PC-3 (cell line): ENCODE data around the gene MAST3.

Source experiments
- CTCF ChIP-seq: fragments of 300-600 bp; sonication (generic); conservative IDR thresholded peaks from 2 replicates; pipeline ENCODE4 v1.5.1; 2017; ENCODE audit warnings: antibody characterized with exemption, low read depth, mild to moderate bottlenecking, low read length
- EZH2 ChIP-seq: fragments of 300-600 bp; sonication (generic); IDR thresholded peaks from one replicate; pipeline ENCODE4 v1.6.1; 2017; ENCODE audit warnings: antibody characterized with exemption, mild to moderate bottlenecking, low read length; ENCODE audit not compliant: unreplicated experiment
- EZH2phosphoT487 ChIP-seq: fragments of 300-600 bp; sonication (generic); IDR thresholded peaks from 2 replicates; pipeline ENCODE4 v1.6.1; 2018; ENCODE audit warnings: mild to moderate bottlenecking, antibody characterized with exemption, low read length, borderline replicate concordance

GRCh38 chr19:18058208-18059009 is 39.2 kb upstream of the MAST3 start:
- TF ChIP-seq EZH2 (no peak), CTCF (peak; percentile 93), EZH2phosphoT487 (no peak)
